ENCODE measurements around the gene SLC45A2. TPM values are rescaled to one million over a fixed set of nuclear protein-coding genes. Genes with fewer than 3 reads are reported as not detected.

Gene SLC45A2
- polyA plus RNA-seq, 1 donor from 2014 or later: 1.2 TPM

DNA sequence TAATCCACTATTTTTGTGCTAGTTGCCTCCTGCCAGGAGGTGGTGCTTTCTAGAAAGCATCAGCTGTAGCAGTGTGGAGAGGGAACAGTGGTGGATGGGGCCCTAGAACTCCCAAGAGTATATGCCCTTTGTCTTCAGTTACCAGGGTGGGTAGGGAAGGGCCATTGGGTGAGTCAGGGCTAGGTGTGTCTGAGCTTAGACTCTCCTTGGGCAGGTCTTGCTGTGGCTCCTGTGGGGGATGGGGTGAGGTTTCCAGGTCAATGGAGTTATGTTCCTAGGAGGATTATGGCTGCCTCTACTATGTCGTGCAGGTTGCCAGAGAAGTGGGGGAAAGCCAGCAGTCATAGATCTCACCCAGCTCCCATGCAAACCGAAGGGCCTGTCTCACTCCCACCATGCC is 81.4 kb downstream of the SLC45A2 start:
- Histone ChIP-seq H3K4me2 (ENCODE audit: low read length) (no peak overlapping the region), H3K9me2 (ENCODE audit: insufficient read depth, low read length) (no peaks in the 10 kb centered on the region), H2AFZ (ENCODE audit: low read depth, low read length) (no peak overlapping the region), H3K27ac (ENCODE audit: low read length) (no peak overlapping the region), H4K20me1 (ENCODE audit: insufficient read depth) (no peaks in the 10 kb centered on the region), H3K9me3 (ENCODE audit: low read length) (peaks cover 4% of the 10 kb centered on the region), H3K9ac (ENCODE audit: low read length) (no peak overlapping the region), H3K36me3 (ENCODE audit: insufficient read depth, low read length) (no peaks in the 10 kb centered on the region), H3K27me3 (ENCODE audit: insufficient read depth, low read depth, low read length) (no peaks in the 10 kb centered on the region), H3F3A (ENCODE audit: insufficient read depth, low read length, poor library complexity, severe bottlenecking) (no peaks in the 10 kb centered on the region), H3K79me2 (replicated peaks; ENCODE audit: insufficient read depth, low read length) (no peaks in the 10 kb centered on the region), H3K4me3 (ENCODE audit: low read length) (no peak overlapping the region)
- no peak for TF ChIP-seq SMC3 (conservative IDR thresholded peaks at IDR 0.05; ENCODE audit: poor library complexity)

- H3K27me3 ChIP-seq (ENCODE audit: insufficient read depth, low read depth, low read length): no peaks in the 10 kb centered on the region
- H3K4me2 ChIP-seq (ENCODE audit: low read length): no peak overlapping the region
- H3K27ac ChIP-seq (ENCODE audit: low read length): no peak overlapping the region
- no peaks in the 10 kb centered on the region for H3K9me3 ChIP-seq (ENCODE audit: low read length)
- no peak overlapping the region for H2AFZ ChIP-seq (ENCODE audit: low read depth, low read length)
- H3K79me2 ChIP-seq (replicated peaks; ENCODE audit: insufficient read depth, low read length): no peaks in the 10 kb centered on the region
- TF ChIP-seq POLR2AphosphoS5 (IDR thresholded peaks at IDR 0.05) (no peak), MXI1 (conservative IDR thresholded peaks at IDR 0.05; ENCODE audit: poor library complexity, severe bottlenecking) (no peak), SMC3 (conservative IDR thresholded peaks at IDR 0.05; ENCODE audit: poor library complexity) (no peak)
- TF ChIP-seq, protein P1, sequence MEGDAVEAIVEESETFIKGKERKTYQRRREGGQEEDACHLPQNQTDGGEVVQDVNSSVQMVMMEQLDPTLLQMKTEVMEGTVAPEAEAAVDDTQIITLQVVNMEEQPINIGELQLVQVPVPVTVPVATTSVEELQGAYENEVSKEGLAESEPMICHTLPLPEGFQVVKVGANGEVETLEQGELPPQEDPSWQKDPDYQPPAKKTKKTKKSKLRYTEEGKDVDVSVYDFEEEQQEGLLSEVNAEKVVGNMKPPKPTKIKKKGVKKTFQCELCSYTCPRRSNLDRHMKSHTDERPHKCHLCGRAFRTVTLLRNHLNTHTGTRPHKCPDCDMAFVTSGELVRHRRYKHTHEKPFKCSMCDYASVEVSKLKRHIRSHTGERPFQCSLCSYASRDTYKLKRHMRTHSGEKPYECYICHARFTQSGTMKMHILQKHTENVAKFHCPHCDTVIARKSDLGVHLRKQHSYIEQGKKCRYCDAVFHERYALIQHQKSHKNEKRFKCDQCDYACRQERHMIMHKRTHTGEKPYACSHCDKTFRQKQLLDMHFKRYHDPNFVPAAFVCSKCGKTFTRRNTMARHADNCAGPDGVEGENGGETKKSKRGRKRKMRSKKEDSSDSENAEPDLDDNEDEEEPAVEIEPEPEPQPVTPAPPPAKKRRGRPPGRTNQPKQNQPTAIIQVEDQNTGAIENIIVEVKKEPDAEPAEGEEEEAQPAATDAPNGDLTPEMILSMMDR (IDR thresholded peaks at IDR 0.05; ENCODE audit: poor library complexity, severe bottlenecking): no peak
- no peak overlapping the region for H3K4me3 ChIP-seq (ENCODE audit: low read length)
- H4K20me1 ChIP-seq (ENCODE audit: insufficient read depth): no peaks in the 10 kb centered on the region
- no peaks in the 10 kb centered on the region for H3K9me2 ChIP-seq (ENCODE audit: insufficient read depth, low read length)
- no peaks in the 10 kb centered on the region for H3F3A ChIP-seq (ENCODE audit: insufficient read depth, low read length, poor library complexity, severe bottlenecking)
- H3K9ac ChIP-seq (ENCODE audit: low read length): no peak overlapping the region
- H3K36me3 ChIP-seq (ENCODE audit: insufficient read depth, low read length): no peaks in the 10 kb centered on the region
Observed at GRCh38 chr5:33901156-33901555, 83.3 kb downstream of the SLC45A2 start.

Small RNA genes within 50 kb of the gene (small RNA-seq; reads per million reads assigned to genes)
- 0 reads per million in 3 experiments for gene AC139783.1

Other genes with a start within 250 kb of the SLC45A2 start
- 0.07 and 0.08 TPM in 2 replicates for gene ADAMTS12, start 92.7 kb downstream of the SLC45A2 start, polyA plus RNA-seq
- not detected in 2 replicates for gene RXFP3, start 48.3 kb downstream of the SLC45A2 start, polyA plus RNA-seq
- 19.4 and 28.5 TPM in 2 replicates for gene AMACR, start 23.4 kb upstream of the SLC45A2 start, polyA plus RNA-seq
- 32.0 and 33.1 TPM in 2 replicates for gene C1QTNF3, start 58.5 kb upstream of the SLC45A2 start, polyA plus RNA-seq

Data from neural cell (in vitro differentiated cells).